Prostate gland (tissue), 2 donors: ENCODE measurements around the gene PTPRE. TPM values are rescaled to one million over a fixed set of nuclear protein-coding genes. Genes with fewer than 3 reads are reported as not detected.

Source experiments
- DNase-seq: peaks from one replicate; pipeline ENCODE4 v3.0.0-alpha.2; 2019; ENCODE audit warnings: low spot score
- H3K27ac ChIP-seq, 2 donors: fragments of 200-600 bp; sonication (generic); 2 replicates each; pipeline ENCODE4 v1.5.1; 2017 to 2019
- H3K27me3 ChIP-seq: fragments of 200-600 bp; sonication (generic); replicated peaks from 2 replicates; pipeline ENCODE4 v1.5.1; 2019; ENCODE audit not compliant: insufficient read depth
- H3K36me3 ChIP-seq, 2 donors: fragments of 200-600 bp; sonication (generic); 1 replicate in 1 of 2; 2 replicates in 1 of 2; pipeline versions ENCODE4 v1.5.1 to v1.8.1; 2017 to 2019
- H3K4me1 ChIP-seq: fragments of 200-600 bp; sonication (generic); replicated peaks from 2 replicates; pipeline ENCODE4 v1.5.1; 2019
- H3K4me3 ChIP-seq, 2 donors: fragments of 200-600 bp; sonication (generic); 2 replicates each; pipeline ENCODE4 v1.5.1; 2017 to 2019
- H3K9me3 ChIP-seq: fragments of 200-600 bp; sonication (generic); 2 replicates; pipeline ENCODE4 v1.5.1; 2017
- CTCF ChIP-seq, 4 experiments: fragments of 200-600 bp in 2 of 4; fragments of 450-650 bp in 2 of 4; sonication (generic) in 2 of 4; IDR thresholded peaks; 1 replicate in 3 of 4; 2 replicates in 1 of 4; pipeline ENCODE4 v1.5.1; 2016 to 2019; ENCODE audit warnings: antibody characterized with exemption in 4 of 4, mild to moderate bottlenecking in 2 of 4, moderate library complexity in 2 of 4
- POLR2A ChIP-seq: fragments of 450-650 bp; IDR thresholded peaks from one replicate; pipeline ENCODE4 v1.6.1; 2016; ENCODE audit warnings: antibody characterized with exemption, mild to moderate bottlenecking
- POLR2AphosphoS5 ChIP-seq: sonication (generic); formaldehyde crosslinking; IDR thresholded peaks from one replicate; pipeline ENCODE4 v1.6.1; 2017; ENCODE audit warnings: antibody characterized with exemption
- WGBS: methylation state at CpG from one replicate; pipeline ENCODE4 v1.1.5; 2018; 5-methylcytosine and 5-hydroxymethylcytosine counted together
- intact Hi-C: fragments of 100-400 bp; cut with DNase I; formaldehyde crosslinking; loops from one replicate; pipeline ENCODE4 v1.14.2; 2022
- total RNA-seq, 2 donors: library from RNA; depleted of rRNA; stranded (reverse); fragments of >200 nt; gene quantifications; one replicate each; pipeline ENCODE4 v1.1.0, GENCODE V29; 2016

Gene PTPRE
- total RNA-seq, 2 donors from 2014 or later = 4.5 to 14.3 TPM

GRCh38 chr10:127890832-127891334, 16.0 kb upstream of the PTPRE start:
- no peaks in the 10 kb centered on the region for H3K4me1 ChIP-seq
- 72% methylated on average over 3 of the region's 3 CpGs for WGBS
- H3K27me3 ChIP-seq = no peaks in the 10 kb centered on the region
- DNase-seq = no peak
- intact Hi-C loops = no loop called here
- TF ChIP-seq POLR2A (no peak), CTCF (IDR thresholded peaks at IDR 0.05) (no peak)
- no peak overlapping the region for H3K27ac ChIP-seq
- no peaks in the 10 kb centered on the region for H3K36me3 ChIP-seq
- H3K4me3 ChIP-seq = no peak overlapping the region
- H3K9me3 ChIP-seq = no peaks in the 10 kb centered on the region

- H3K4me3 ChIP-seq = no peak within 1 kb of the TSS
- no peaks in the 10 kb centered on the region for H3K4me1 ChIP-seq
- no peaks in the 10 kb centered on the region for H3K9me3 ChIP-seq
- H3K27ac ChIP-seq = no peak within 1 kb of the TSS
- TF ChIP-seq POLR2AphosphoS5 (no peak), POLR2A (no peak), CTCF (IDR thresholded peaks at IDR 0.05) (no peak)
- DNase-seq = no peak
- H3K36me3 ChIP-seq = no peaks in the 10 kb centered on the region
- intact Hi-C loops = no loop called here
- H3K27me3 ChIP-seq = no peaks in the 10 kb centered on the region
Observed at GRCh38 chr10:127892743-127893142, 14.2 kb upstream of the PTPRE start, which contains the start of gene CLRN3. Gene CLRN3, minus strand, starts transcription at chr10:127892941. Its CDS starts 157 bp downstream, at chr10:127892784.

GRCh38 chr10:127894146-127894545, 12.8 kb upstream of the PTPRE start:
- intact Hi-C loops = no loop called here
- 47% methylated on average over 1 of the region's 1 CpG for WGBS

GRCh38 chr10:127896590-127896989, 10.3 kb upstream of the PTPRE start:
- no peaks in the 10 kb centered on the region for H3K36me3 ChIP-seq
- intact Hi-C loops = no loop called here
- no peak overlapping the region for H3K4me3 ChIP-seq
- H3K4me1 ChIP-seq = no peaks in the 10 kb centered on the region
- H3K27me3 ChIP-seq = no peaks in the 10 kb centered on the region
- H3K9me3 ChIP-seq = no peaks in the 10 kb centered on the region
- no peak overlapping the region for H3K27ac ChIP-seq
- DNase-seq = no peak
- TF ChIP-seq POLR2AphosphoS5 = no peak
- TF ChIP-seq CTCF (IDR thresholded peaks at IDR 0.05) = no peak
- TF ChIP-seq POLR2A = no peak

More at GRCh38 chr10:127894146-127894545, 12.8 kb upstream of the PTPRE start:
- H3K9me3 ChIP-seq = no peaks in the 10 kb centered on the region
- H3K27ac ChIP-seq = no peak overlapping the region
- no peak for TF ChIP-seq POLR2AphosphoS5
- no peak for TF ChIP-seq POLR2A
- TF ChIP-seq CTCF (IDR thresholded peaks at IDR 0.05) = no peak
- no peak for DNase-seq
- no peak overlapping the region for H3K4me3 ChIP-seq
- no peaks in the 10 kb centered on the region for H3K36me3 ChIP-seq
- H3K27me3 ChIP-seq = no peaks in the 10 kb centered on the region
- no peaks in the 10 kb centered on the region for H3K4me1 ChIP-seq

GRCh38 chr10:127897177-127897576, 9.7 kb upstream of the PTPRE start:
- no peaks in the 10 kb centered on the region for H3K4me1 ChIP-seq
- TF ChIP-seq POLR2A (no peak), CTCF (IDR thresholded peaks at IDR 0.05) (no peak)
- DNase-seq = no peak
- H3K36me3 ChIP-seq = no peaks in the 10 kb centered on the region
- WGBS = 87% methylated on average over 2 of the region's 2 CpGs
- no peaks in the 10 kb centered on the region for H3K27me3 ChIP-seq
- no peak overlapping the region for H3K27ac ChIP-seq
- H3K4me3 ChIP-seq = no peak overlapping the region
- intact Hi-C loops = no loop called here
- H3K9me3 ChIP-seq = no peaks in the 10 kb centered on the region
